GM19240 (cell line): ENCODE results near the gene IFNGR1.
A peak's percentile ranks its signal among the peaks of the same experiment; 100 is the strongest.
"Not testable (repeated sequence)": the region's sequence is repeated elsewhere in the genome, so short reads cannot be mapped to it uniquely, and the experiment has no call there.

Experiments used
- DNase-seq: peaks from one replicate; pipeline ENCODE4 v3.0.0; 2011; ENCODE audit warnings: low spot score; ENCODE audit not compliant: insufficient read length

IFNGR1 gene

GRCh38 chr6:137218917-137219663 lies at the start of gene IFNGR1:
IFNGR1 (minus strand) TSS chr6:137219385; CDS start chr6:137219327, 58 bp downstream.
- DNase-seq, result peak; percentile 41

GRCh38 chr6:137268911-137269310 lies 49.7 kb upstream of the IFNGR1 start:
- no peak for DNase-seq

GRCh38 chr6:137266309-137266586 lies 47.1 kb upstream of the IFNGR1 start:
- no peak for DNase-seq

GRCh38 chr6:137265561-137266308 lies 46.5 kb upstream of the IFNGR1 start:
- DNase-seq, result no peak

GRCh38 chr6:137264311-137265075 lies 45.3 kb upstream of the IFNGR1 start:
- no peak for DNase-seq

GRCh38 chr6:137261761-137262160 lies 42.6 kb upstream of the IFNGR1 start:
- DNase-seq, result no peak

GRCh38 chr6:137261361-137261760 lies 42.2 kb upstream of the IFNGR1 start:
- no peak for DNase-seq

GRCh38 chr6:137260217-137260616 lies 41.0 kb upstream of the IFNGR1 start:
- no peak for DNase-seq

GRCh38 chr6:137259349-137259748 lies 40.2 kb upstream of the IFNGR1 start:
- no peak for DNase-seq

GRCh38 chr6:137258170-137258569 lies 39.0 kb upstream of the IFNGR1 start:
- no peak for DNase-seq

- DNase-seq, result no peak
These were observed 37.3 kb upstream of the IFNGR1 start for GRCh38 chr6:137256350-137257103.

- DNase-seq, result no peak
These were observed 35.8 kb upstream of the IFNGR1 start for GRCh38 chr6:137254966-137255365.

GRCh38 chr6:137254430-137254829 lies 35.2 kb upstream of the IFNGR1 start:
- not testable (repeated sequence) for DNase-seq

GRCh38 chr6:137248702-137249101 lies 29.5 kb upstream of the IFNGR1 start:
- DNase-seq, result no peak

GRCh38 chr6:137247724-137248123 lies 28.5 kb upstream of the IFNGR1 start:
- no peak for DNase-seq

- no peak for DNase-seq
These were observed 27.6 kb upstream of the IFNGR1 start for GRCh38 chr6:137246791-137247202.

- no peak for DNase-seq
These were observed 27.0 kb upstream of the IFNGR1 start for GRCh38 chr6:137246164-137246563.

- DNase-seq, result no peak
These were observed 22.4 kb upstream of the IFNGR1 start for GRCh38 chr6:137241481-137242038.

- DNase-seq, result no peak
These were observed 21.0 kb upstream of the IFNGR1 start for GRCh38 chr6:137240168-137240567.

- no peak for DNase-seq
These were observed 18.4 kb upstream of the IFNGR1 start for GRCh38 chr6:137237413-137238170.
